ENCODE data around the gene AWAT2.
A peak's percentile ranks its signal among the peaks of the same experiment; 100 is the strongest.

AWAT2 gene

GRCh38 chrX:70066646-70067045 is 16.9 kb upstream of the AWAT2 start:
- H2AFZ ChIP-seq (ENCODE audit: low read length, unreplicated experiment): no peak overlapping the region
- H3K27ac ChIP-seq (ENCODE audit: low read depth, low read length): no peak overlapping the region
- no peaks in the 10 kb centered on the region for H3K36me3 ChIP-seq (ENCODE audit: insufficient read depth, low read length)
- no peak overlapping the region for H3K4me3 ChIP-seq (ENCODE audit: low read depth, low read length)
- no peaks in the 10 kb centered on the region for H3K79me2 ChIP-seq (ENCODE audit: control insufficient read depth, insufficient read depth, low read length, unreplicated experiment)
- no peaks in the 10 kb centered on the region for H3K4me1 ChIP-seq (ENCODE audit: control insufficient read depth, insufficient read depth, low read length, unreplicated experiment)
- H3K27me3 ChIP-seq (ENCODE audit: insufficient read depth, low read length): no peaks in the 10 kb centered on the region

DNA sequence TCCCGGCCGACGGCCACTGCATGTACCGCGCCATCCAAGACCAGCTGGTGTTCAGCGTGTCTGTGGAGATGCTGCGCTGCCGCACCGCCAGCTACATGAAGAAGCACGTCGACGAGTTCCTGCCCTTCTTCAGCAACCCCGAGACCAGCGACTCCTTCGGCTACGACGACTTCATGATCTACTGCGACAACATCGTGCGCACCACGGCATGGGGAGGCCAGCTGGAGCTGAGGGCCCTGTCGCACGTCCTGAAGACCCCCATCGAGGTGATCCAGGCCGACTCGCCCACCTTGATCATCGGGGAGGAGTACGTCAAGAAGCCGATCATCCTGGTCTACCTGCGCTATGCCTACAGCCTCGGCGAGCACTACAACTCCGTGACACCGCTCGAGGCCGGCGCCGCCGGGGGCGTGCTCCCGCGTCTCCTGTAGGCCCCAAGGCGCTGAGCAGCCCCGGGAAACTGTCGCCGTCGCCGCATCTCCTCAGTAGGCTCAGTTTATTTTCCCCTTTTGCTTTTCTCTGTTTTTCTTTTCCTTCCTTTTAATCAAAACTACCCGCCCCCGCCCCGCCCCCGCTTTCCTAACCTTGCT is 13.3 kb upstream of the AWAT2 start:
- Histone ChIP-seq H3K27ac (ENCODE audit: low read depth, low read length) (no peak overlapping the region), H2AFZ (ENCODE audit: low read length, unreplicated experiment) (no peak overlapping the region), H3K36me3 (ENCODE audit: insufficient read depth, low read length) (no peaks in the 10 kb centered on the region), H3K4me1 (ENCODE audit: control insufficient read depth, insufficient read depth, low read length, unreplicated experiment) (no peaks in the 10 kb centered on the region), H3K79me2 (ENCODE audit: control insufficient read depth, insufficient read depth, low read length, unreplicated experiment) (no peaks in the 10 kb centered on the region), H3K4me3 (ENCODE audit: low read depth, low read length) (no peak overlapping the region), H3K27me3 (ENCODE audit: insufficient read depth, low read length) (no peaks in the 10 kb centered on the region)

DNA sequence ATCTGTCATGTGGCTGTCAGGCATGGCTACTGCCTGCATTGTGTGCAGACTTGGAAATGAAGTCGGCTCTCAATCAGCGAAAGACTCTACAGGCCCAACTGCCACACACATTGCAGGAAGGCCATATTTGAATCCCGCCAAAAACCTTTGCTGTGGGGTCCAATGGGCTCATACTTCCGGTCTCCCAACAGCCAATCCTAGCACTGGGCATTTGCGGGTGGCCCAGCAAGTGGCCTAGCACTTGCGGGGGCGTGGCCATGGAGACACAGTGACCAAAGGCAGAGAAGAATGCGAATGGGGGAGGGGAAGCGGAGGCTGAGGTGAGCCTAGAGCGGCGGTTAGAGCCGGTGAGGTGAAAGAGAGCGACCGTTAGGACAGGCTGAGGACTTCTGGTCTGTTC is 12.3 kb upstream of the AWAT2 start, which contains the start of gene OTUD6A:
TSS of gene OTUD6A (plus strand) at position 382 of the 400 bp plus-strand sequence. CDS start 68 bp downstream, outside the sequence.
- H3K27ac ChIP-seq (ENCODE audit: low read depth, low read length): no peak within 1 kb of the TSS
- no peaks in the 10 kb centered on the region for H3K36me3 ChIP-seq (ENCODE audit: insufficient read depth, low read length)
- no peaks in the 10 kb centered on the region for H3K79me2 ChIP-seq (ENCODE audit: control insufficient read depth, insufficient read depth, low read length, unreplicated experiment)
- no peaks in the 10 kb centered on the region for H3K4me1 ChIP-seq (ENCODE audit: control insufficient read depth, insufficient read depth, low read length, unreplicated experiment)
- no peak within 1 kb of the TSS for H3K4me3 ChIP-seq (ENCODE audit: low read depth, low read length)
- no peaks in the 10 kb centered on the region for H3K27me3 ChIP-seq (ENCODE audit: insufficient read depth, low read length)
- H2AFZ ChIP-seq (ENCODE audit: low read length, unreplicated experiment): no peak within 1 kb of the TSS

GRCh38 chrX:70054391-70054790 is 4.7 kb upstream of the AWAT2 start:
- no peaks in the 10 kb centered on the region for H3K79me2 ChIP-seq (ENCODE audit: control insufficient read depth, insufficient read depth, low read length, unreplicated experiment)
- H3K27ac ChIP-seq (ENCODE audit: low read depth, low read length): no peak overlapping the region
- H3K4me3 ChIP-seq (ENCODE audit: low read depth, low read length): no peak overlapping the region
- H3K4me1 ChIP-seq (ENCODE audit: control insufficient read depth, insufficient read depth, low read length, unreplicated experiment): no peaks in the 10 kb centered on the region
- H3K36me3 ChIP-seq (ENCODE audit: insufficient read depth, low read length): no peaks in the 10 kb centered on the region
- no peaks in the 10 kb centered on the region for H3K27me3 ChIP-seq (ENCODE audit: insufficient read depth, low read length)
- no peak overlapping the region for H2AFZ ChIP-seq (ENCODE audit: low read length, unreplicated experiment)

GRCh38 chrX:70052895-70053615 is 3.3 kb upstream of the AWAT2 start:
- Histone ChIP-seq H3K36me3 (ENCODE audit: insufficient read depth, low read length) (no peaks in the 10 kb centered on the region), H3K27ac (ENCODE audit: low read depth, low read length) (no peak overlapping the region), H3K4me3 (ENCODE audit: low read depth, low read length) (no peak overlapping the region), H3K27me3 (ENCODE audit: insufficient read depth, low read length) (no peaks in the 10 kb centered on the region), H3K4me1 (ENCODE audit: control insufficient read depth, insufficient read depth, low read length, unreplicated experiment) (no peaks in the 10 kb centered on the region), H3K79me2 (ENCODE audit: control insufficient read depth, insufficient read depth, low read length, unreplicated experiment) (no peaks in the 10 kb centered on the region), H2AFZ (ENCODE audit: low read length, unreplicated experiment) (no peak overlapping the region)

- Histone ChIP-seq H3K4me1 (ENCODE audit: control insufficient read depth, insufficient read depth, low read length, unreplicated experiment) (peaks cover 18% of the 10 kb centered on the region), H3K27me3 (ENCODE audit: insufficient read depth, low read length) (no peaks in the 10 kb centered on the region), H3K27ac (ENCODE audit: low read depth, low read length) (no peak overlapping the region), H3K79me2 (ENCODE audit: control insufficient read depth, insufficient read depth, low read length, unreplicated experiment) (no peaks in the 10 kb centered on the region), H2AFZ (ENCODE audit: low read length, unreplicated experiment) (no peak overlapping the region), H3K4me3 (ENCODE audit: low read depth, low read length) (no peak overlapping the region), H3K36me3 (ENCODE audit: insufficient read depth, low read length) (no peaks in the 10 kb centered on the region)
Measured at GRCh38 chrX:70049406-70049805, 332 bp downstream of the AWAT2 start.

GRCh38 chrX:70046978-70047377 is 2.8 kb downstream of the AWAT2 start:
- no peaks in the 10 kb centered on the region for H3K79me2 ChIP-seq (ENCODE audit: control insufficient read depth, insufficient read depth, low read length, unreplicated experiment)
- no peaks in the 10 kb centered on the region for H3K27me3 ChIP-seq (ENCODE audit: insufficient read depth, low read length)
- H3K4me3 ChIP-seq (ENCODE audit: low read depth, low read length): no peak overlapping the region
- H3K36me3 ChIP-seq (ENCODE audit: insufficient read depth, low read length): no peaks in the 10 kb centered on the region
- H3K27ac ChIP-seq (ENCODE audit: low read depth, low read length): peak overlapping the region; percentile 56
- H3K4me1 ChIP-seq (ENCODE audit: control insufficient read depth, insufficient read depth, low read length, unreplicated experiment): peaks cover 18% of the 10 kb centered on the region
- H2AFZ ChIP-seq (ENCODE audit: low read length, unreplicated experiment): peak overlapping the region; percentile 60

- H2AFZ ChIP-seq (ENCODE audit: low read length, unreplicated experiment): no peak overlapping the region
- H3K79me2 ChIP-seq (ENCODE audit: control insufficient read depth, insufficient read depth, low read length, unreplicated experiment): no peaks in the 10 kb centered on the region
- peak overlapping the region; percentile 28 for H3K27ac ChIP-seq (ENCODE audit: low read depth, low read length)
- H3K27me3 ChIP-seq (ENCODE audit: insufficient read depth, low read length): no peaks in the 10 kb centered on the region
- H3K4me1 ChIP-seq (ENCODE audit: control insufficient read depth, insufficient read depth, low read length, unreplicated experiment): peaks cover 18% of the 10 kb centered on the region
- H3K36me3 ChIP-seq (ENCODE audit: insufficient read depth, low read length): no peaks in the 10 kb centered on the region
- no peak overlapping the region for H3K4me3 ChIP-seq (ENCODE audit: low read depth, low read length)
Measured at GRCh38 chrX:70044541-70045245, 5.0 kb downstream of the AWAT2 start.

- Histone ChIP-seq H2AFZ (ENCODE audit: low read length, unreplicated experiment) (no peak overlapping the region), H3K4me3 (ENCODE audit: low read depth, low read length) (no peak overlapping the region), H3K79me2 (ENCODE audit: control insufficient read depth, insufficient read depth, low read length, unreplicated experiment) (no peaks in the 10 kb centered on the region), H3K4me1 (ENCODE audit: control insufficient read depth, insufficient read depth, low read length, unreplicated experiment) (peaks cover 18% of the 10 kb centered on the region), H3K27me3 (ENCODE audit: insufficient read depth, low read length) (no peaks in the 10 kb centered on the region), H3K27ac (ENCODE audit: low read depth, low read length) (no peak overlapping the region), H3K36me3 (ENCODE audit: insufficient read depth, low read length) (no peaks in the 10 kb centered on the region)
Measured at GRCh38 chrX:70043685-70044084, 6.1 kb downstream of the AWAT2 start.

- Histone ChIP-seq H2AFZ (ENCODE audit: low read length, unreplicated experiment) (no peak overlapping the region), H3K79me2 (ENCODE audit: control insufficient read depth, insufficient read depth, low read length, unreplicated experiment) (no peaks in the 10 kb centered on the region), H3K4me3 (ENCODE audit: low read depth, low read length) (no peak overlapping the region), H3K27ac (ENCODE audit: low read depth, low read length) (no peak overlapping the region), H3K36me3 (ENCODE audit: insufficient read depth, low read length) (no peaks in the 10 kb centered on the region), H3K27me3 (ENCODE audit: insufficient read depth, low read length) (no peaks in the 10 kb centered on the region), H3K4me1 (ENCODE audit: control insufficient read depth, insufficient read depth, low read length, unreplicated experiment) (peaks cover 18% of the 10 kb centered on the region)
Measured at GRCh38 chrX:70042399-70043371, 7.1 kb downstream of the AWAT2 start.

Data from ACC112 (cell line).